Endothelial cell of umbilical vein (primary cell): ENCODE measurements around the gene GNPDA2. TPM values are rescaled to one million over a fixed set of nuclear protein-coding genes. Genes with fewer than 3 reads are reported as not detected.

Source experiments
- Bru-seq: library from RNA; stranded (reverse); fragments of 400-500 nt; gene quantifications from one replicate; lab custom pipeline; 2021; lab: Mats Ljungman, UMichigan
- BruChase-seq, 2 experiments: library from RNA; stranded (reverse); fragments of 400-500 nt; gene quantifications; one replicate each; lab custom pipeline; 2021; lab: Mats Ljungman, UMichigan
- BruUV-seq: library from RNA; stranded (reverse); fragments of 400-500 nt; replicated peaks from 2 replicates; lab custom pipeline; 2021; lab: Mats Ljungman, UMichigan
- CTCF ChIA-PET: fragments of 300-600, 350-600 bp; sonication (Branson Sonifier 250); formaldehyde crosslinking; loops from one replicate; lab custom pipeline; 2021; ENCODE audit warnings: antibody characterized with exemption, inconsistent platforms; lab: Charles Lee
- POLR2A ChIA-PET: fragments of 300-600, 350-600 bp; sonication (Branson Sonifier 250); formaldehyde crosslinking; loops from one replicate; lab custom pipeline; 2021; ENCODE audit warnings: antibody characterized with exemption, inconsistent platforms; lab: Charles Lee
- DNase-seq: peaks from one replicate; pipeline ENCODE4 v3.0.0-alpha.2; 2011; ENCODE audit warnings: low read depth, low spot score
- FAIRE-seq: peaks from 2 replicates; lab custom pipeline; 2011; peaks lifted over from hg19 to GRCh38; lab: Jason Lieb, UNC
- H2AFZ ChIP-seq: 2 replicates; pipeline ENCODE4 v1.6.0; 2012; ENCODE audit warnings: low read depth, low read length, control low read depth, inconsistent platforms
- H3K27ac ChIP-seq: 2 replicates; pipeline ENCODE4 v1.5.1; 2011; ENCODE audit warnings: low read depth, mild to moderate bottlenecking, control low read depth, low read length, moderate library complexity; ENCODE audit not compliant: insufficient read depth
- H3K27me3 ChIP-seq, 2 experiments: 2 replicates each; pipeline versions ENCODE4 v1.6.0 to v1.6.1; 2011; ENCODE audit warnings: low read length in 2 of 2, mixed read lengths in 1 of 2; ENCODE audit not compliant: control insufficient read depth in 2 of 2, insufficient read depth in 2 of 2
- H3K36me3 ChIP-seq, 2 experiments: 2 replicates in 1 of 2; 3 replicates in 1 of 2; pipeline ENCODE4 v1.5.1; 2011; ENCODE audit warnings: low read length in 2 of 2, mild to moderate bottlenecking in 1 of 2, moderate library complexity in 1 of 2; ENCODE audit not compliant: control insufficient read depth in 2 of 2, insufficient read depth in 2 of 2; ENCODE audit errors: extremely low read depth in 1 of 2
- H3K4me1 ChIP-seq: 3 replicates; pipeline ENCODE4 v1.5.1; 2011; ENCODE audit warnings: mild to moderate bottlenecking, low read length; ENCODE audit not compliant: control insufficient read depth, insufficient read depth; ENCODE audit errors: extremely low read depth
- H3K4me2 ChIP-seq: 2 replicates; pipeline ENCODE4 v1.6.1; 2011; ENCODE audit warnings: low read length, control low read depth, mixed read lengths; ENCODE audit not compliant: insufficient read depth
- H3K4me3 ChIP-seq, 3 experiments: fragments of 200-600 bp in 1 of 3; sonication (generic), shearing (Covaris generic) in 1 of 3; replicated peaks in 1 of 3; 2 replicates each; pipeline ENCODE4 v1.5.1; 2011 to 2016; ENCODE audit warnings: control low read depth in 3 of 3, low read length in 3 of 3, mild to moderate bottlenecking in 2 of 3, inconsistent platforms in 1 of 3, low read depth in 1 of 3, moderate library complexity in 1 of 3; ENCODE audit not compliant: insufficient read depth in 1 of 3
- H3K79me2 ChIP-seq: 2 replicates; pipeline ENCODE4 v1.6.0; 2012; ENCODE audit warnings: low read length, inconsistent platforms; ENCODE audit not compliant: control insufficient read depth, insufficient read depth
- H3K9ac ChIP-seq: replicated peaks from 2 replicates; pipeline ENCODE3; 2011; ENCODE audit warnings: low read length, control low read depth; ENCODE audit not compliant: insufficient read depth; ENCODE audit errors: extremely low read depth
- H3K9me1 ChIP-seq: replicated peaks from 3 replicates; pipeline ENCODE4 v1.6.0; 2011; ENCODE audit warnings: mild to moderate bottlenecking, low read length; ENCODE audit not compliant: control insufficient read depth, insufficient read depth; ENCODE audit errors: extremely low read depth
- H3K9me3 ChIP-seq: replicated peaks from 2 replicates; pipeline ENCODE4 v1.5.1; 2012; ENCODE audit warnings: low read length, inconsistent platforms; ENCODE audit not compliant: control insufficient read depth, insufficient read depth
- H4K20me1 ChIP-seq: replicated peaks from 2 replicates; pipeline ENCODE3; 2011; ENCODE audit warnings: mild to moderate bottlenecking, low read length; ENCODE audit not compliant: control insufficient read depth, insufficient read depth; ENCODE audit errors: extremely low read depth
- CTCF ChIP-seq, 2 donors: IDR thresholded peaks; 1 replicate in 1 of 2; 2 replicates in 1 of 2; pipeline ENCODE4 v1.5.1; 2011; ENCODE audit warnings: low read length in 2 of 2, mild to moderate bottlenecking in 2 of 2, moderate library complexity in 2 of 2, control low read depth in 1 of 2, inconsistent platforms in 1 of 2, low read depth in 1 of 2; ENCODE audit not compliant: insufficient read depth in 1 of 2; ENCODE audit errors: extremely low read depth in 1 of 2
- EZH2 ChIP-seq: IDR thresholded peaks from 2 replicates; pipeline ENCODE4 v1.6.1; 2012; ENCODE audit warnings: borderline replicate concordance, low read depth, mild to moderate bottlenecking, moderate library complexity, low read length, inconsistent platforms; ENCODE audit not compliant: severe bottlenecking
- FOS ChIP-seq: IDR thresholded peaks from 2 replicates; pipeline ENCODE4 v1.6.1; 2011; ENCODE audit warnings: mild to moderate bottlenecking, low read length, moderate library complexity, borderline replicate concordance; ENCODE audit not compliant: insufficient read depth
- JUN ChIP-seq: IDR thresholded peaks from 2 replicates; pipeline ENCODE4 v1.6.1; 2011; ENCODE audit warnings: borderline replicate concordance, low read depth; ENCODE audit not compliant: insufficient read length, insufficient read depth
- MAX ChIP-seq: IDR thresholded peaks from 2 replicates; pipeline ENCODE4 v1.6.1; 2011; ENCODE audit not compliant: insufficient read depth, insufficient read length
- MYC ChIP-seq: IDR thresholded peaks from one replicate; pipeline ENCODE4 v1.6.1; 2011; ENCODE audit warnings: mild to moderate bottlenecking, low read depth, low read length
- POLR2A ChIP-seq: IDR thresholded peaks from 2 replicates; pipeline ENCODE4 v1.6.1; 2012; ENCODE audit warnings: low read depth, mild to moderate bottlenecking, control low read depth, low read length
- POLR2AphosphoS5 ChIP-seq: IDR thresholded peaks from 2 replicates; pipeline ENCODE4 v1.6.1; 2012; ENCODE audit warnings: low read depth, mild to moderate bottlenecking, control low read depth, low read length, moderate library complexity; ENCODE audit not compliant: insufficient read depth
- dilution Hi-C: fragments of 300-500 bp; cut with MboI; formaldehyde crosslinking; loops from one replicate; pipeline ENCODE4 v1.15.0; 2019; ENCODE audit warnings: low sequenced_read_pairs; ENCODE audit not compliant: extremely low pct_ligation_motif_present
- intact Hi-C: fragments of 100-400 bp; cut with micrococcal nuclease; formaldehyde crosslinking; loops from one replicate; pipeline ENCODE4 v1.10.0; 2022
- long read RNA-seq: library from polyadenylated mRNA; stranded (forward); transcript quantifications from one replicate; pipeline ENCODE4 v2.0.0, GENCODE V29; 2021
- polyA minus RNA-seq, 3 experiments: library from RNA; depleted of rRNA, polyadenylated mRNA; stranded (reverse); fragments of >200 nt; gene quantifications; 1 replicate in 1 of 3; 2 replicates in 2 of 3; pipeline ENCODE4 v1.2.3, GENCODE V29; 2011
- polyA plus RNA-seq, 4 experiments: library from polyadenylated mRNA; depleted of rRNA in 3 of 4; stranded (reverse) in 3 of 4; unstranded in 1 of 4; fragments of >200 nt; gene quantifications; 2 replicates each; pipeline versions ENCODE4 v1.2.1 to v1.2.3, GENCODE V29; 2011 to 2012; ENCODE audit warnings: missing spikeins in 1 of 4
- total RNA-seq: library from RNA; stranded (reverse); gene quantifications from 2 replicates; pipeline ENCODE4 v1.2.3, GENCODE V29; 2021

The GNPDA2 gene
- total RNA-seq (14.7 TPM in 2 replicates), polyA plus RNA-seq (6.1 and 7.6 TPM in 2 replicates), polyA minus RNA-seq (11.2 and 12.6 TPM in 2 replicates), Bru-seq, nascent RNA (percentile 79 among the genes with signal in this experiment), BruChase-seq, experiment 1, labeled RNA remaining after a 6-hour chase (percentile 84 among the genes with signal in this experiment), BruChase-seq, experiment 2, labeled RNA remaining after a 2-hour chase (percentile 76 among the genes with signal in this experiment)
- 8.7 and 8.9 TPM in 2 replicates for polyA plus RNA-seq (2011; cell fraction: cytosol; rRNA removed)
- 5.8 and 7.1 TPM in 2 replicates for polyA plus RNA-seq (2011; cell fraction: nucleus; rRNA removed)
- 15.9 and 21.6 TPM in 2 replicates for polyA plus RNA-seq (2012)
- 4.0 TPM for polyA minus RNA-seq (2011; cell fraction: cytosol; rRNA and poly(A)+ RNA removed)
- 9.7 and 10.6 TPM in 2 replicates for polyA minus RNA-seq (2011; cell fraction: nucleus; rRNA and poly(A)+ RNA removed)
- long read RNA-seq, full-length matches to known transcripts = 40 of 50 reads
- long read RNA-seq, partial matches to known transcripts = 1 of 50 reads
- long read RNA-seq, other reads (novel, unspliced or antisense) = 9 of 50 reads

GRCh38 chr4:44726038-44726871 lies at the start of gene GNPDA2:
Gene GNPDA2 (minus strand): TSS chr4:44726556. CDS start chr4:44722207, 4,349 bp downstream.
- Histone ChIP-seq H3K27me3 (no peaks in the 10 kb centered on the region), H3K9me3 (no peaks in the 10 kb centered on the region), H3K9me1 (no peaks in the 10 kb centered on the region), H3K36me3 (no peaks in the 10 kb centered on the region), H3K4me1 (peaks cover 15% of the 10 kb centered on the region), H4K20me1 (no peaks in the 10 kb centered on the region), H3K9ac (peak within 1 kb of the TSS; percentile 53), H2AFZ (peak within 1 kb of the TSS; percentile 97), H3K4me2 (peak within 1 kb of the TSS; percentile 99), H3K4me3 (peak within 1 kb of the TSS; percentile 57 to 89 (median 69)), H3K27ac (peak within 1 kb of the TSS; percentile 4), H3K79me2 (peaks cover 25% of the 10 kb centered on the region)
- FAIRE-seq (peak; percentile 78), DNase-seq (peak; percentile 92)
- POLR2A ChIA-PET = no interaction called here
- CTCF ChIA-PET = interaction anchor here (0.5 to 1.7 kb wide), 2 partner anchors 46 to 48 kb away, joined by 3 to 7 read pairs; partner anchors contain the start of gene GUF1
- intact Hi-C loops (loop anchor here (1.0 to 10.0 kb wide), 2 partner anchors 48 to 281 kb away; partner anchors contain the start of genes GUF1 and KCTD8), dilution Hi-C loops (no loop called here)
- BruUV-seq = TSS peak; percentile 41
- no peak for TF ChIP-seq EZH2
- TF ChIP-seq POLR2AphosphoS5 = peak; percentile 89
- peak; percentile 56 for TF ChIP-seq MAX
- TF ChIP-seq POLR2A = peak; percentile 93
- TF ChIP-seq CTCF (IDR thresholded peaks at IDR 0.05; ENCODE audit: extremely low read depth in 1 of 2, insufficient read depth in 1 of 2, low read depth in 1 of 2, low read length in 2 of 2) = peak in 1 of 2 donors; percentile 43
- no peak for TF ChIP-seq FOS
- no peak for TF ChIP-seq JUN
- TF ChIP-seq MYC = no peak
